RWPE2 (cell line): ENCODE data around the gene OR10A4.
"Not testable (repeated sequence)": the region's sequence is repeated elsewhere in the genome, so short reads cannot be mapped to it uniquely, and the experiment has no call there.

ENCODE experiments used
- ATAC-seq: fragments of 200-7000 bp; cut with Tn5 transposase; 3 replicates; pipeline ENCODE4 v1.9.1; 2021; ENCODE audit warnings: low read depth
- DNase-seq: peaks from one replicate; pipeline ENCODE4 v3.0.0-alpha.2; 2020; ENCODE audit warnings: low spot score
- H3K27ac ChIP-seq: fragments of 450-650 bp; 2 replicates; pipeline ENCODE4 v1.5.1; 2017; ENCODE audit warnings: mild to moderate bottlenecking; ENCODE audit not compliant: poor library complexity, severe bottlenecking
- H3K27me3 ChIP-seq: fragments of 250-450 bp; sonication (Bioruptor Pico); 2 replicates; pipeline ENCODE4 v1.5.1; 2021; ENCODE audit warnings: mild to moderate bottlenecking, moderate library complexity; ENCODE audit not compliant: insufficient read depth, poor library complexity, severe bottlenecking
- H3K36me3 ChIP-seq: fragments of 250-450 bp; sonication (Bioruptor Pico); 2 replicates; pipeline ENCODE4 v1.5.1; 2020; ENCODE audit warnings: low read depth, mild to moderate bottlenecking, moderate library complexity
- H3K4me1 ChIP-seq: fragments of 250-450 bp; sonication (Bioruptor Pico); 2 replicates; pipeline ENCODE4 v1.5.1; 2021; ENCODE audit warnings: mild to moderate bottlenecking, moderate library complexity; ENCODE audit not compliant: insufficient read depth, poor library complexity, severe bottlenecking
- H3K4me3 ChIP-seq: fragments of 250-450 bp; sonication (Bioruptor Pico); 2 replicates; pipeline ENCODE4 v1.5.1; 2021; ENCODE audit warnings: mild to moderate bottlenecking, moderate library complexity; ENCODE audit not compliant: severe bottlenecking
- H3K9me3 ChIP-seq: fragments of 250-450 bp; sonication (Bioruptor Pico); 2 replicates; pipeline ENCODE4 v1.5.1; 2021; ENCODE audit warnings: mild to moderate bottlenecking, moderate library complexity; ENCODE audit not compliant: severe bottlenecking
- CTCF ChIP-seq: fragments of 450-650 bp; IDR thresholded peaks from one replicate; pipeline ENCODE4 v1.5.1; 2017; ENCODE audit warnings: mild to moderate bottlenecking, moderate library complexity; ENCODE audit not compliant: poor library complexity, severe bottlenecking

The OR10A4 gene

GRCh38 chr11:6900327-6900999 is 24.0 kb downstream of the OR10A4 start:
- H3K27me3 ChIP-seq = no peaks in the 10 kb centered on the region
- TF ChIP-seq CTCF = peak; percentile 33
- no peaks in the 10 kb centered on the region for H3K36me3 ChIP-seq
- H3K9me3 ChIP-seq = no peaks in the 10 kb centered on the region
- H3K4me1 ChIP-seq = no peaks in the 10 kb centered on the region
- H3K4me3 ChIP-seq = no peak overlapping the region
- DNase-seq = no peak
- H3K27ac ChIP-seq = no peak overlapping the region
- ATAC-seq = no peak; the same call in 2 of the 3 replicates

- H3K9me3 ChIP-seq, H3K4me3 ChIP-seq, H3K4me1 ChIP-seq, DNase-seq, H3K27me3 ChIP-seq, ATAC-seq, H3K27ac ChIP-seq, H3K36me3 ChIP-seq: not testable (repeated sequence)
Observed at GRCh38 chr11:6904804-6905203, 28.4 kb downstream of the OR10A4 start.

GRCh38 chr11:6911378-6911777 is 35.0 kb downstream of the OR10A4 start:
- no peaks in the 10 kb centered on the region for H3K4me1 ChIP-seq
- H3K27ac ChIP-seq = no peak overlapping the region
- no peak for TF ChIP-seq CTCF
- H3K27me3 ChIP-seq = no peaks in the 10 kb centered on the region
- no peak for ATAC-seq
- DNase-seq = no peak
- no peaks in the 10 kb centered on the region for H3K36me3 ChIP-seq
- no peaks in the 10 kb centered on the region for H3K9me3 ChIP-seq
- no peak overlapping the region for H3K4me3 ChIP-seq

- no peaks in the 10 kb centered on the region for H3K27me3 ChIP-seq
- H3K9me3 ChIP-seq = no peaks in the 10 kb centered on the region
- H3K27ac ChIP-seq = no peak overlapping the region
- TF ChIP-seq CTCF = no peak
- ATAC-seq = peak; percentile 46; the same call in 2 of the 3 replicates
- no peak overlapping the region for H3K4me3 ChIP-seq
- DNase-seq = no peak
- H3K36me3 ChIP-seq = no peaks in the 10 kb centered on the region
- no peaks in the 10 kb centered on the region for H3K4me1 ChIP-seq
Observed at GRCh38 chr11:6911948-6912347, 35.5 kb downstream of the OR10A4 start.

- ATAC-seq (no peak), DNase-seq (no peak)
- Histone ChIP-seq H3K4me3 (no peak overlapping the region), H3K36me3 (no peaks in the 10 kb centered on the region), H3K27ac (no peak overlapping the region), H3K4me1 (no peaks in the 10 kb centered on the region), H3K9me3 (no peaks in the 10 kb centered on the region), H3K27me3 (no peaks in the 10 kb centered on the region)
- TF ChIP-seq CTCF = no peak
Observed at GRCh38 chr11:6919698-6920097, 43.3 kb downstream of the OR10A4 start.
